ENCODE results near the gene MFSD1.

DNA sequence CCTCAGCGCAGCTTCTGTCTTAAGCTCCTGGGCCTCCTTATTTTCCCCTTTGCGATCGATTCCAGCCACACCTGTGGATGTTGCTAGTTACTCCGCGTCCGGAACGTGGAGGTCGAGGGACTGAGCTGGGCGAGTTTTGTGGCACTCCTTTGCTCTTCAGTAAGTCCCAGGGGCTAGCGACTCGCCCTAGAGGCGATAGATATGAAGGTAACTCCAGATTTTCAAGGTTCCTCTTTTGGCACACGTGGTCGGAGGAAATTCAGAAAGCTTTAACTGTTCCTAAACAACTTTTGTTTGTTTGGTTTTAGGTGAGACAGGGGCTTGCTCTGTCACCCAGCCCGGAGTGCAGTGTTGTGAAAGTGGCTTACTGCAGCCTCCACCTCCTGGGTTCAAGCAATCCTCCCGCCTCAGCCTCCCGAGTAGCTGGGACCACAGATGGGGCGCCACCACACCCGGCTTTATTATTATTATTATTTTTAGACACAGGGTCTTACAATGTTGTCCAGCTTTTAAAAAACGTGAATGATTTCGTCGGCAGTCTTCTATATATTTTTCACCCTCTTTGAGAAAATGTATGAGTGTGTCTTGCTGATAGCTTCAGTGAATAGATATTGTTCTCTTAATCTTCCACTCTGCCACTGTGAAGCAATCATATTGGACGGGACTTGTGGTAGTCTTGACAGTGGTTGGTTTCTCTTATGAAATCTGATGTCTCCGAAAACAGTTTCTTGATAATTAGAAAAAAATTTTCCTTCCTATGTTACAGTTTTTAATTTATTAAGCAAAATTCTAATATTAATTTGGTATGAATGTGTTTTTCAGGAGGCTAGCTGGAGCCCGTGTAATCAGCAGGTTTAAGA, 785 bp downstream of the MFSD1 start:
- TF ChIP-seq EZH2 (IDR thresholded peaks at IDR 0.05; ENCODE audit: low read length, missing control alignments): no peak
- TF ChIP-seq, protein P1, sequence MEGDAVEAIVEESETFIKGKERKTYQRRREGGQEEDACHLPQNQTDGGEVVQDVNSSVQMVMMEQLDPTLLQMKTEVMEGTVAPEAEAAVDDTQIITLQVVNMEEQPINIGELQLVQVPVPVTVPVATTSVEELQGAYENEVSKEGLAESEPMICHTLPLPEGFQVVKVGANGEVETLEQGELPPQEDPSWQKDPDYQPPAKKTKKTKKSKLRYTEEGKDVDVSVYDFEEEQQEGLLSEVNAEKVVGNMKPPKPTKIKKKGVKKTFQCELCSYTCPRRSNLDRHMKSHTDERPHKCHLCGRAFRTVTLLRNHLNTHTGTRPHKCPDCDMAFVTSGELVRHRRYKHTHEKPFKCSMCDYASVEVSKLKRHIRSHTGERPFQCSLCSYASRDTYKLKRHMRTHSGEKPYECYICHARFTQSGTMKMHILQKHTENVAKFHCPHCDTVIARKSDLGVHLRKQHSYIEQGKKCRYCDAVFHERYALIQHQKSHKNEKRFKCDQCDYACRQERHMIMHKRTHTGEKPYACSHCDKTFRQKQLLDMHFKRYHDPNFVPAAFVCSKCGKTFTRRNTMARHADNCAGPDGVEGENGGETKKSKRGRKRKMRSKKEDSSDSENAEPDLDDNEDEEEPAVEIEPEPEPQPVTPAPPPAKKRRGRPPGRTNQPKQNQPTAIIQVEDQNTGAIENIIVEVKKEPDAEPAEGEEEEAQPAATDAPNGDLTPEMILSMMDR (conservative IDR thresholded peaks at IDR 0.05 in 1 of 2, IDR thresholded peaks at IDR 0.05 in 1 of 2; ENCODE audit: low read depth in 1 of 2, low read length in 2 of 2): no peak
